GM20000 (cell line): Measurements from ENCODE around the gene GZMM.

Source experiments
- DNase-seq: peaks from one replicate; pipeline ENCODE4 v3.0.0; 2012; ENCODE audit warnings: low spot score
- CTCF ChIP-seq: IDR thresholded peaks from 2 replicates; pipeline ENCODE4 v1.5.1; 2012; ENCODE audit warnings: mild to moderate bottlenecking, control low read depth; ENCODE audit errors: extremely low read depth, missing control alignments

The GZMM gene

DNA sequence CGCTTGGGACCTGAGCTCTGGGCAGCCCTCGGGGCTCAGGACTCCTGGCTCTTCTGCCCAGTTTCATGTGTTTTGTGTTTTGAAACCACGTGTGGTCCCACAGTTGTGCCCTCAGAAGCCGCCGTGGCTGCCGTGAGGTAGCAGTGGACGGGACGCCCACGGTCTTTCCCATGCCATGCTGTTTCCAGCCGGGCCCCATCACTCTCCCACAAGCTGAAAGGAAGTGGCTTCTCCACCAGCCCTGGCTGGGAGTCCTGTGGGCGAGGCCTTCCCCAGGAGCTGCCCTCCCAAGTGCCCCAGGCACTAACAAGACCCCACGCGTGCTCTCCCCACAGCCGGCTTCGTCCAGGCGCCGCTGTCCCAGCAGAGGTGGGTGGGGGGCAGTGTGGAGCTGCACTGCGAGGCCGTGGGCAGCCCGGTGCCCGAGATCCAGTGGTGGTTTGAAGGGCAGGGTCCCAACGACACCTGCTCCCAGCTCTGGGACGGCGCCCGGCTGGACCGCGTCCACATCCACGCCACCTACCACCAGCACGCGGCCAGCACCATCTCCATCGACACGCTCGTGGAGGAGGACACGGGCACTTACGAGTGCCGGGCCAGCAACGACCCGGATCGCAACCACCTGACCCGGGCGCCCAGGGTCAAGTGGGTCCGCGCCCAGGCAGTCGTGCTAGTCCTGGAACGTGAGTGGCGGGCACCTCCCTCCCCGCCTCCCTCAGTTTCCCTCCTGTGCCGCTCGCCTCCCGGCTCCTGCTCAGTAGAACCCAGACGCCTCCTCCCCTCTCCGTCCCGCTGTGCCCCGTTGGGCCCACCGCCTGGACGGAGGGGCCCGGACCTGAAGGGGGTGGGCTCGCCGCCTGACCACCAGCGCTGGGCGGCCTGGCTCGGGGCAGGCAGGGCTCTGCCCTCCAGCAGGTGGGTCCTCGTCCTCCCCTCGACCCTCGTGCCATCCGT is 33.9 kb downstream of the GZMM start:
- no peak for TF ChIP-seq CTCF
- DNase-seq, result no peak

DNA sequence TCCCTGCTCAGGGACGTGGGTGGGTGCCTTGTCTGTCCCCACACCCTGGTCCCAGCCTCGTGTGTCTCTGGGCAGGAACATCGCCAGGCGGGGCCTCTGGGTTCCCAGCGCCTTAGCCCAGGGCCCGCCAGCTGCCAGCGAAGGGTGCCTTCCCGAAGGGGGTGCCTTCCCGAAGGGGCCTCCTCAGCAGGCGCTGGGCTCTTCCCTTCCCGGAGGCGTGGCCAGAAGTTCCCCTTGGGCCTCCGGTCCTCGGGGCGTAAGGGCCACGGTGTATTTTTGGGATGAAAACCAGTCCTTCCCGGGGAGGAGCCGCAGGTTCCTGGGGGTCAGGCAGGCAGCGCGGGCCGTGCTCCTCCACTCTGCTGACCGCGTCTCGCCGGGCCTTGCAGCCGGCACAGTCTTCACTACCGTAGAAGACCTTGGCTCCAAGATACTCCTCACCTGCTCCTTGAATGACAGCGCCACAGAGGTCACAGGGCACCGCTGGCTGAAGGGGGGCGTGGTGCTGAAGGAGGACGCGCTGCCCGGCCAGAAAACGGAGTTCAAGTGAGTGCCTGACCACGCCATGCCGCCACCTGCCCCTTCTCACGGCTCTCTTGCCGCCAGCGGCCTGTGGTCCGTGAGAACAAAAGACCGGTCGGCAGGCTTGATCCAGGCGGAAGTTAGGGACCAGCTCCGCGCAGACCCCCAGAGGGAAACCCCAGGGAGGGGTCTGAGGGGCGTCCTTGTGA is 35.4 kb downstream of the GZMM start:
- DNase-seq, result no peak
- no peak for TF ChIP-seq CTCF

- DNase-seq, result no peak
- TF ChIP-seq CTCF, result no peak
Measured at GRCh38 chr19:579842-580155, 35.9 kb downstream of the GZMM start.

- TF ChIP-seq CTCF, result no peak
- DNase-seq, result no peak
Measured at GRCh38 chr19:580274-580835, 36.5 kb downstream of the GZMM start.

DNA sequence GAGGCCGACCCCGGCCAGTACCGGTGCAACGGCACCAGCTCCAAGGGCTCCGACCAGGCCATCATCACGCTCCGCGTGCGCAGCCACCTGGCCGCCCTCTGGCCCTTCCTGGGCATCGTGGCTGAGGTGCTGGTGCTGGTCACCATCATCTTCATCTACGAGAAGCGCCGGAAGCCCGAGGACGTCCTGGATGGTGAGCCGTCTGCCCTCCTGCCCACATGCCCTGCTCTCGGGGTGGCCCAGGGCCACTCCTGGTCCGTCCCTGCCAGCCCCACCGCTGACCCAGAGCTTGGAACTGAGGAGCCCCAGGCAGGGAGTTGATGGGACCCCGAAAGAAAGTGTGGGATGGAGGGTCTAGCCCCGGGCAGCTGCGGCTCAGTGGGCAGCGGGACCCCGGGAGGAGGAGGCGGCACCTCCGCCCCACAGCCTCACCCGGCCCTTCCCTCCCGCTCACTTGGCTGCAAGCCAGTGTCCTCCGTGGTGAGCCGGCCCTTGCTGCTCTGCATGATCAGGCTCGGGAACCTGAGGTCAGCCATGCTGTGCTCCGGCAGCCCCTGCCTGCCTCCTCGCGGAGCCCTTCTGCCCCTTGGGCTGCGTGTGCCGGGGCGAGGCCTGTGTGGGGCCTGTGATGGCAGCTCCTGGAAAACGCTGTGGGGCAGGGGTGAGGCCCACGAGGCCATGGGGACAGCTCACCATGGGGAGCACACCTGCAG is 37.7 kb downstream of the GZMM start:
- TF ChIP-seq CTCF, result no peak
- no peak for DNase-seq

GRCh38 chr19:582497-583197 is 38.8 kb downstream of the GZMM start:
- no peak for TF ChIP-seq CTCF
- no peak for DNase-seq
